ENCODE data around the gene SLC30A4. TPM values are rescaled to one million over a fixed set of nuclear protein-coding genes. Genes with fewer than 3 reads are reported as not detected.

SLC30A4 gene
- total and polyA plus RNA-seq, 2 of the 4 experiments (the other 2 are of a cell fraction) = 2.1 to 5.6 TPM

DNA sequence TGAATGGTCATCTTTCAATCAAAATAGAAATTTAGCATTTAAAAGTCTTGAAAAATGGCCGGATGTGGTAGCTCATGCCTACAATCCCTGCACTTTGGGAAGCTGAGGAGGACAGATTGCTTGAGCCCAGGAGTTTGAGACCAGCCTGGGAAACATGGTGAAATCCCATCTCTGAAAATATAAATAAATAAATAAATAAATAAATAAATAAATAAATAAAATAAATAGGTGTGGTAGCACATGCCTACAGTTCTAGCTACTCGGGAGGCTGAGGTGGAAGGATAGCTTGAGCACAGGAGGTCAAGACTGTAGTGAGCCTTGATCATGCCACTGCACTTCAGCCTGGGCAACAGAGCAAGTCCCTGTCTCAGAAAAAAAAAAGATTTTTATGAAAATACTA lies 25.9 kb downstream of the SLC30A4 start:
- Histone ChIP-seq H2AK9ac (replicated peaks; ENCODE audit: low read depth, low read length, poor library complexity) (no peak overlapping the region), H2AFZ (replicated peaks; ENCODE audit: low read length, poor library complexity) (no peak overlapping the region), H3K9me3 (ENCODE audit: control insufficient read depth, insufficient read depth, low read length) (no peaks in the 10 kb centered on the region), H2AK5ac (ENCODE audit: low read depth, low read length) (no peak overlapping the region), H3K14ac (replicated peaks; ENCODE audit: low read depth, low read length) (no peak overlapping the region), H2BK15ac (ENCODE audit: low read depth, low read length) (no peak overlapping the region), H3K4me1 (ENCODE audit: control insufficient read depth, insufficient read depth, low read length) (0 out of 2 replicates have a peak, but pooled peaks cover 2% of the 10 kb centered on the region), H2BK20ac (ENCODE audit: low read depth, low read length) (no peak overlapping the region), H4K8ac (ENCODE audit: low read depth in 2 of 2, low read length in 2 of 2) (no peak overlapping the region), H3K18ac (ENCODE audit: low read depth, low read length) (no peak overlapping the region), H4K91ac (ENCODE audit: insufficient read depth, low read depth, low read length) (no peak overlapping the region), H3K36me3 (ENCODE audit: control insufficient read depth, insufficient read depth, low read length) (no peaks in the 10 kb centered on the region), H3K23ac (ENCODE audit: low read depth, low read length) (no peak overlapping the region), H3K4ac (ENCODE audit: low read depth, low read length) (no peak overlapping the region), H3K27ac (ENCODE audit: insufficient read depth, low read length) (no peak overlapping the region), H3K79me1 (ENCODE audit: low read depth in 1 of 2, low read length in 2 of 2) (no peaks in the 10 kb centered on the region), H3K56ac (ENCODE audit: extremely low read depth, insufficient read depth, low read length) (no peak overlapping the region), H2BK5ac (ENCODE audit: low read depth, low read length, poor library complexity, severe bottlenecking) (no peak overlapping the region), H2BK120ac (ENCODE audit: low read depth, low read length) (no peak overlapping the region), H3K9ac (ENCODE audit: low read depth, low read length) (no peak overlapping the region), H3K27me3 (ENCODE audit: control insufficient read depth, insufficient read depth, low read length) (no peaks in the 10 kb centered on the region), H3K4me2 (ENCODE audit: low read depth, low read length) (no peak overlapping the region), H3K4me3 (ENCODE audit: insufficient read depth, low read depth, low read length) (no peak overlapping the region), H4K20me1 (ENCODE audit: insufficient read depth, low read length) (no peaks in the 10 kb centered on the region), H3K9me1 (ENCODE audit: insufficient read depth, low read length) (no peaks in the 10 kb centered on the region), H4K5ac (ENCODE audit: low read depth, low read length) (no peak overlapping the region)
- WGBS, 2 experiments (ENCODE audit: extremely low coverage in 2 of 2, insufficient read length in 1 of 2) = no CpG with 5 or more reads among the region's 2 CpGs
- dilution Hi-C loops (cut with HindIII; ENCODE audit: low sequenced_read_pairs, unreplicated experiment) = no loop called here
- ATAC-seq (ENCODE audit: low read depth) (no peak), DNase-seq (no peak)
- POLR2A ChIA-PET (ENCODE audit: unreplicated experiment) = interaction anchor here (0.6 kb wide), 1 partner anchor 11 kb away, joined by 3 read pairs; no protein-coding TSS in a partner anchor
- no TSS peak for BruUV-seq (replicated peaks)
- CTCF ChIA-PET = interaction anchor here (1.1 kb wide), 1 partner anchor 39 kb away, joined by 3 read pairs; no protein-coding TSS in a partner anchor
- no peak for TF ChIP-seq MAFK (IDR thresholded peaks at IDR 0.05; ENCODE audit: low read depth, low read length)
- no peak for TF ChIP-seq RAD21 (IDR thresholded peaks at IDR 0.05; ENCODE audit: low read length)
- no peak for TF ChIP-seq MAZ (IDR thresholded peaks at IDR 0.05; ENCODE audit: borderline replicate concordance, low read depth, low read length)
- intact Hi-C loops (cut with micrococcal nuclease) = no loop called here
- in situ Hi-C loops (cut with MboI; ENCODE audit: low sequenced_read_pairs) = no loop called here
